K562 (cell line): ENCODE results near the gene TRPC1. TPM values are rescaled to one million over a fixed set of nuclear protein-coding genes. Genes with fewer than 3 reads are reported as not detected.

ENCODE experiments used
- ATAC-seq: fragments of 200-7000 bp; cut with Tn5 transposase; 3 replicates; pipeline ENCODE4 v1.9.1; 2020; ENCODE audit warnings: moderate library complexity
- BruUV-seq: library from RNA; stranded (reverse); fragments of 400-500 nt; replicated peaks from 2 replicates; lab custom pipeline; 2021; lab: Mats Ljungman, UMichigan
- CTCF ChIA-PET: fragments of 300-600 bp; formaldehyde crosslinking; extraction: SDS; loops from one replicate; lab custom pipeline; 2021; ENCODE audit warnings: low intra/inter-chr PET ratio; lab: Yijun Ruan, JAX
- POLR2A ChIA-PET: fragments of 300-600, 350-650 bp; sonication (Branson Sonifier 250); formaldehyde crosslinking; extraction: SDS; loops from one replicate; lab custom pipeline; 2021; ENCODE audit warnings: antibody characterized with exemption, inconsistent platforms; lab: Yijun Ruan, JAX
- DNase-seq, 4 experiments: peaks; one replicate each; pipeline versions ENCODE4 v3.0.0 to v3.0.0-alpha.2; 2011 to 2018; ENCODE audit warnings: low spot score in 3 of 4, mixed read lengths in 3 of 4; ENCODE audit errors: extremely low read depth in 1 of 4
- FAIRE-seq: peaks from 2 replicates; lab custom pipeline; 2011; peaks lifted over from hg19 to GRCh38; lab: Jason Lieb, UNC
- H2AFZ ChIP-seq: 2 replicates; pipeline ENCODE4 v1.6.0; 2011; ENCODE audit warnings: low read depth, low read length, control low read depth, inconsistent platforms
- H3K27ac ChIP-seq: fragments of 200-600 bp; 3 replicates; pipeline ENCODE4 v1.8.0; 2011; ENCODE audit warnings: low read depth, mild to moderate bottlenecking, control low read depth, inconsistent platforms, low read length, moderate library complexity, mixed read lengths; ENCODE audit errors: extremely low read depth
- H3K27me3 ChIP-seq, 2 experiments: fragments of 300-600 bp in 1 of 2; 2 replicates in 1 of 2; 3 replicates in 1 of 2; pipeline versions ENCODE4 v1.6.0 to v1.8.0; 2011; ENCODE audit warnings: inconsistent platforms in 2 of 2, low read length in 2 of 2, mild to moderate bottlenecking in 1 of 2, mixed read lengths in 1 of 2, moderate library complexity in 1 of 2; ENCODE audit not compliant: control insufficient read depth in 2 of 2, insufficient read depth in 2 of 2
- H3K36me3 ChIP-seq: fragments of 300-600 bp; 3 replicates; pipeline ENCODE4 v1.8.0; 2011; ENCODE audit warnings: mild to moderate bottlenecking, low read length, inconsistent platforms; ENCODE audit not compliant: control insufficient read depth, insufficient read depth
- H3K4me1 ChIP-seq, 2 experiments: fragments of 200-600 bp in 1 of 2; replicated peaks in 1 of 2; 2 replicates in 1 of 2; 3 replicates in 1 of 2; pipeline versions ENCODE4 v1.5.1 to v1.8.0; 2011; ENCODE audit warnings: inconsistent platforms in 2 of 2, low read length in 2 of 2, mild to moderate bottlenecking in 1 of 2, mixed read lengths in 1 of 2, moderate library complexity in 1 of 2; ENCODE audit not compliant: control insufficient read depth in 2 of 2, insufficient read depth in 2 of 2
- H3K4me2 ChIP-seq: 2 replicates; pipeline ENCODE4 v1.6.1; 2011; ENCODE audit warnings: low read length, control low read depth, inconsistent platforms, mixed read lengths; ENCODE audit not compliant: insufficient read depth
- H3K4me3 ChIP-seq: fragments of 200-600 bp; sonication (generic), shearing (Covaris generic); 2 replicates; pipeline ENCODE4 v1.5.1; 2016; ENCODE audit warnings: control low read depth, inconsistent platforms
- H3K79me2 ChIP-seq: fragments of 200-600 bp; 3 replicates; pipeline ENCODE4 v1.8.0; 2011; ENCODE audit warnings: low read length, inconsistent platforms; ENCODE audit not compliant: control insufficient read depth, insufficient read depth
- H3K9ac ChIP-seq, 2 experiments: 2 replicates each; pipeline versions ENCODE4 v1.6.0 to v1.6.1; 2011; ENCODE audit warnings: low read depth in 2 of 2, low read length in 2 of 2, control low read depth in 1 of 2, inconsistent platforms in 1 of 2, mild to moderate bottlenecking in 1 of 2, mixed read lengths in 1 of 2; ENCODE audit not compliant: insufficient read depth in 1 of 2
- H3K9me1 ChIP-seq: one replicate; pipeline ENCODE4 v1.6.0; 2011; ENCODE audit warnings: inconsistent platforms, mild to moderate bottlenecking, low read length, moderate library complexity; ENCODE audit not compliant: control insufficient read depth, insufficient read depth
- H3K9me3 ChIP-seq: replicated peaks from 2 replicates; pipeline ENCODE4 v1.5.1; 2011; ENCODE audit warnings: low read depth, low read length, inconsistent platforms; ENCODE audit not compliant: control insufficient read depth, insufficient read depth
- H4K20me1 ChIP-seq: replicated peaks from 2 replicates; pipeline ENCODE4 v1.6.1; 2011; ENCODE audit warnings: low read length, inconsistent platforms, mixed read lengths; ENCODE audit not compliant: control insufficient read depth, insufficient read depth
- AFF4 ChIP-seq: sonication (generic); formaldehyde crosslinking; IDR thresholded peaks from 2 replicates; pipeline ENCODE4 v1.8.0; 2023; ENCODE audit warnings: mild to moderate bottlenecking, missing genetic modification reagents
- ATF7 ChIP-seq: fragments of 450-650 bp; IDR thresholded peaks from 2 replicates; pipeline ENCODE4 v1.7.1; 2014; ENCODE audit warnings: mild to moderate bottlenecking, moderate library complexity
- CBX2 ChIP-seq: fragments of 200-600 bp; sonication (generic); IDR thresholded peaks from one replicate; pipeline ENCODE4 v1.6.1; 2012; ENCODE audit warnings: mild to moderate bottlenecking, low read length, inconsistent platforms; ENCODE audit not compliant: insufficient read depth, poor library complexity, severe bottlenecking
- E2F1 ChIP-seq: sonication (generic); formaldehyde crosslinking; IDR thresholded peaks from 2 replicates; pipeline ENCODE4 v1.8.1; 2023; ENCODE audit warnings: mild to moderate bottlenecking, missing genetic modification reagents, moderate library complexity
- GATAD2A ChIP-seq: fragments of 450-650 bp; IDR thresholded peaks from 2 replicates; pipeline ENCODE4 v1.6.1; 2017
- HDAC1 ChIP-seq, 2 experiments: fragments of 450-650 bp; IDR thresholded peaks; 2 replicates each; pipeline ENCODE4 v1.6.1; 2016 to 2017; ENCODE audit warnings: inconsistent platforms in 1 of 2, mild to moderate bottlenecking in 1 of 2, moderate library complexity in 1 of 2
- KDM1A ChIP-seq, 2 experiments: fragments of 450-650 bp; IDR thresholded peaks; 2 replicates each; pipeline ENCODE4 v1.6.1; 2016; ENCODE audit warnings: mild to moderate bottlenecking in 2 of 2
- MAFK ChIP-seq: IDR thresholded peaks from 2 replicates; pipeline ENCODE4 v1.6.1; 2011; ENCODE audit warnings: low read length, improper control_type of control experiment
- MNT ChIP-seq, 2 experiments: fragments of 450-650 bp; conservative IDR thresholded peaks; 2 replicates each; pipeline ENCODE4 v1.6.1; 2017; ENCODE audit warnings: mild to moderate bottlenecking in 2 of 2, moderate library complexity in 2 of 2
- NCOA4 ChIP-seq: fragments of 450-650 bp; IDR thresholded peaks from 2 replicates; pipeline ENCODE4 v1.6.1; 2018; ENCODE audit warnings: mild to moderate bottlenecking; ENCODE audit not compliant: partially characterized antibody
- POLR2H ChIP-seq: IDR thresholded peaks from 2 replicates; pipeline ENCODE4 v1.6.1; 2016; ENCODE audit warnings: missing genetic modification characterization, low read depth, mild to moderate bottlenecking, control low read depth, missing compliant biosample characterization, moderate library complexity
- SAFB2 ChIP-seq: fragments of 200-400 bp; formaldehyde crosslinking; IDR thresholded peaks from 2 replicates; pipeline ENCODE4 v1.6.1; 2018; ENCODE audit warnings: borderline replicate concordance, low read length, low read depth, moderate library complexity; ENCODE audit not compliant: severe bottlenecking
- SMAD1 ChIP-seq: fragments of 150-350 bp; IDR thresholded peaks from 2 replicates; pipeline ENCODE4 v1.6.1; 2014; ENCODE audit warnings: low read length, low read depth; ENCODE audit not compliant: partially characterized antibody
- ZNF174 ChIP-seq: fragments of 250-450 bp; sonication (Bioruptor Pico); IDR thresholded peaks from 2 replicates; pipeline ENCODE4 v1.4.0; 2020; ENCODE audit warnings: mild to moderate bottlenecking
- ZNF24 ChIP-seq: fragments of 450-650 bp; IDR thresholded peaks from 2 replicates; pipeline ENCODE4 v1.6.1; 2016
- ZNF830 ChIP-seq: fragments of 250-450 bp; sonication (Bioruptor Pico); IDR thresholded peaks from 2 replicates; pipeline ENCODE4 v1.5.0; 2021; ENCODE audit warnings: mild to moderate bottlenecking
- WGBS: fragments of 100-300 bp; shearing (Covaris generic); methylation state at CpG from one replicate; pipeline ENCODE4 v1.1.6; 2016; ENCODE audit warnings: low coverage, mixed read lengths; ENCODE audit not compliant: insufficient coverage; ENCODE audit errors: missing lambda C conversion rate; 5-methylcytosine and 5-hydroxymethylcytosine counted together
- in situ Hi-C: fragments of 300-500 bp; cut with MboI; formaldehyde crosslinking; loops from 4 replicates; pipeline ENCODE4 v1.15.0; 2018; ENCODE audit warnings: inconsistent platforms, mixed read lengths
- intact Hi-C: fragments of 100-400 bp; cut with micrococcal nuclease; formaldehyde crosslinking; loops from 2 replicates; pipeline ENCODE4 v1.14.2; 2022
- polyA plus RNA-seq, 8 experiments: library from polyadenylated mRNA; depleted of rRNA in 4 of 8; stranded (reverse) in 5 of 8; unstranded in 3 of 8; fragments of >200 nt; fragmentation: Nextera tagmentation in 2 of 8; fragmentation: Illumina TruSeq in 1 of 8; extraction: Ambion mirVana in 2 of 8; extraction: Trizol in 1 of 8; gene quantifications; 2 replicates each; pipeline versions ENCODE4 v1.2.1 to v1.2.3, GENCODE V29; 2011 to 2014; ENCODE audit warnings: inconsistent platforms in 1 of 8, missing spikeins in 1 of 8
- total RNA-seq, 7 experiments: library from RNA; depleted of rRNA in 6 of 7; stranded (reverse); fragments of >200 nt in 6 of 7; fragmentation: Illumina TruSeq in 2 of 7; extraction: Trizol in 2 of 7; gene quantifications; 2 replicates each; pipeline versions ENCODE4 v1.2.1 to v1.2.3, GENCODE V29; 2011 to 2021; ENCODE audit warnings: low replicate concordance in 1 of 7

TRPC1 gene
- total and polyA plus RNA-seq, 9 of the 15 experiments (the other 6 are each of a cell fraction or from before 2014, with no cell fraction given) = 1.4 to 6.5 (median 3.0) TPM

DNA sequence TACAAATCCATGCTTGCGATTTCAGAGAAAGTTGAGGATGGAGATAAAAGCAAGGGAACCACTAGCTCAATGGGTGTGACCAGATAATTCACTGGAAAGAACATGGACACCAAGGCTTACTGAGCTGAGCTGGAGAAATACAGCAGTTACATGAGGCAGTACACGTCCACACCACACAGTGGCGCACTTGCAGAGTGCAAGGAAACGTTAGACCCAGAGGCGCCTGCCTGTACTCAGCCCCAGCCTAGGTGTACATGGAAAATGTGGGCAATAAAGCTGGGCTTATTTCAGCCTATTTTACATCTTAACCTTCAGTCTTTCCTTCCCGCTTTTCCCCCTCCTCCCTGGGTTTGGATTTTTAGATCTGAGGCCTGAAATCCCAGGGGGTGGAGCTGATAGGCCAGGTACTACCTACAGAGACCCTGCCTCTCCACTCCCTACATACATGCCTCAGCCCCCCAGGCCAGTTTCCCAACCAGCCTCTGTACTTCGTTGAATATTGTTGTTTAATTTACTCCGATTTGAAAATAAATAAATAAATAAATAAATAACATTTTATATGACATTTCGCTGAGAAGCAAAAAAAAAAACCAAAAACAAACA lies 105.0 kb downstream of the TRPC1 start:
- in situ Hi-C loops = loop anchor here (10.0 kb wide), 1 partner anchor 234 kb away; the partner anchor contains the start of gene PLS1
- Histone ChIP-seq H3K9ac (no peak overlapping the region), H3K36me3 (no peaks in the 10 kb centered on the region), H3K4me3 (no peak overlapping the region), H2AFZ (peak overlapping the region; percentile 58), H3K9me1 (no peaks in the 10 kb centered on the region), H3K9me3 (no peaks in the 10 kb centered on the region), H4K20me1 (no peaks in the 10 kb centered on the region), H3K79me2 (no peaks in the 10 kb centered on the region), H3K27ac (no peak overlapping the region), H3K27me3 (no peaks in the 10 kb centered on the region; a peak in 1 of 5 replicates), H3K4me1 (no peaks in the 10 kb centered on the region), H3K4me2 (no peak overlapping the region)
- FAIRE-seq (peak; percentile 99), ATAC-seq (peak; percentile 99), DNase-seq (peak; percentile 73 to 89 (median 76))
- no TSS peak for BruUV-seq
- ChIA-PET POLR2A (interaction anchor here (0.6 to 3.1 kb wide), 6 partner anchors 11 to 871 kb away, joined by 3 to 12 read pairs (median 3); partner anchors contain the start of gene U2SURP), CTCF (interaction anchor here (0.6 to 1.9 kb wide), 7 partner anchors 147 to 956 kb away, joined by 3 to 13 read pairs (median 4); no protein-coding TSS in a partner anchor)
- intact Hi-C loops = loop anchor here (1.0 to 2.0 kb wide), 4 partner anchors 76 to 242 kb away; no protein-coding TSS in a partner anchor
- WGBS = 4% methylated on average over 9 of the region's 9 CpGs
- TF ChIP-seq KDM1A (IDR thresholded peaks at IDR 0.05) = no peak
- TF ChIP-seq ZNF24 = no peak
- TF ChIP-seq MNT (conservative IDR thresholded peaks at IDR 0.05) = peak in 1 of 2 experiments; percentile 34; a peak in 1 of 4 replicates
- TF ChIP-seq SAFB2 = no peak
- no peak for TF ChIP-seq POLR2H (tag)
- no peak for TF ChIP-seq ATF7
- no peak for TF ChIP-seq SMAD1
- TF ChIP-seq AFF4 (CRISPR knock-in tag) = no peak
- TF ChIP-seq GATAD2A = no peak
- no peak for TF ChIP-seq HDAC1 (IDR thresholded peaks at IDR 0.05)
- no peak for TF ChIP-seq CBX2
- no peak for TF ChIP-seq ZNF830
- TF ChIP-seq ZNF174 = no peak
- no peak for TF ChIP-seq NCOA4
- no peak for TF ChIP-seq MAFK
- TF ChIP-seq E2F1 (CRISPR knock-in tag) = no peak
